GM13976 (cell line): ENCODE measurements around the gene LIG3.
"Not testable (repeated sequence)": the region's sequence is repeated elsewhere in the genome, so short reads cannot be mapped to it uniquely, and the experiment has no call there.

ENCODE experiments used
- DNase-seq: peaks from one replicate; pipeline ENCODE4 v3.0.0; 2012; ENCODE audit warnings: low spot score
- in situ Hi-C: fragments of 300-500 bp; cut with MboI; formaldehyde crosslinking; loops from one replicate; pipeline ENCODE4 v1.12.0; 2022; ENCODE audit warnings: low sequenced_read_pairs, mixed read lengths, inconsistent platforms; ENCODE audit not compliant: unreplicated experiment
- TF ChIP-seq, protein P1 (sequence below): IDR thresholded peaks from 2 replicates; pipeline ENCODE4 v1.5.1; 2012; ENCODE audit warnings: borderline replicate concordance, mild to moderate bottlenecking; ENCODE audit not compliant: insufficient read depth; ENCODE audit errors: extremely low read depth, missing control alignments, control extremely low read depth

LIG3 gene

DNA sequence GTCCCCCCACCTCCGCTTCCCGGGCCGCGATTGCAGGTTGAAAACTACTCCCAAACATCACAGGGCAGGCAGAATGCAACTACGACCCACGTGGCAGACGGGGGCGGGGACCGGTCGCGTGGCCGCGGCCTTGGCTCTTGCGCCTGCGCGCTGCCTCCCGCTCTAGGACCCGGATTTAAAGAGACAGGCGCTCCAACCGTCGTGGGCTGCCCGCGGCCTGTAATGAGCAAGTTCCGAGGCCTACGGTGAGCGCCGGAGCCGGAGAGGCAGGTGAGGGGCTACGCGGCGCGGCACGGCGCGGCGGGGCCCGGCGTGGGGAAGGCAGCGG is at the start of gene LIG3:
LIG3 (plus strand) TSS at position 160 of the 328 bp plus-strand sequence. CDS start 2,494 bp downstream, outside the sequence.
- TF ChIP-seq, protein P1, sequence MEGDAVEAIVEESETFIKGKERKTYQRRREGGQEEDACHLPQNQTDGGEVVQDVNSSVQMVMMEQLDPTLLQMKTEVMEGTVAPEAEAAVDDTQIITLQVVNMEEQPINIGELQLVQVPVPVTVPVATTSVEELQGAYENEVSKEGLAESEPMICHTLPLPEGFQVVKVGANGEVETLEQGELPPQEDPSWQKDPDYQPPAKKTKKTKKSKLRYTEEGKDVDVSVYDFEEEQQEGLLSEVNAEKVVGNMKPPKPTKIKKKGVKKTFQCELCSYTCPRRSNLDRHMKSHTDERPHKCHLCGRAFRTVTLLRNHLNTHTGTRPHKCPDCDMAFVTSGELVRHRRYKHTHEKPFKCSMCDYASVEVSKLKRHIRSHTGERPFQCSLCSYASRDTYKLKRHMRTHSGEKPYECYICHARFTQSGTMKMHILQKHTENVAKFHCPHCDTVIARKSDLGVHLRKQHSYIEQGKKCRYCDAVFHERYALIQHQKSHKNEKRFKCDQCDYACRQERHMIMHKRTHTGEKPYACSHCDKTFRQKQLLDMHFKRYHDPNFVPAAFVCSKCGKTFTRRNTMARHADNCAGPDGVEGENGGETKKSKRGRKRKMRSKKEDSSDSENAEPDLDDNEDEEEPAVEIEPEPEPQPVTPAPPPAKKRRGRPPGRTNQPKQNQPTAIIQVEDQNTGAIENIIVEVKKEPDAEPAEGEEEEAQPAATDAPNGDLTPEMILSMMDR = no peak
- peak; percentile 95 for DNase-seq
- in situ Hi-C loops = no loop called here

GRCh38 chr17:34950780-34951179 is 29.5 kb upstream of the LIG3 start:
- DNase-seq, in situ Hi-C loops: not testable (repeated sequence)

- no peak for DNase-seq
- in situ Hi-C loops = no loop called here
- TF ChIP-seq, protein P1 = no peak
Observed at GRCh38 chr17:34958438-34958837, 21.9 kb upstream of the LIG3 start.

GRCh38 chr17:34961093-34961911 is 19.0 kb upstream of the LIG3 start, which contains the start of the genes CCT6B and ZNF830:
TSS of gene CCT6B (minus strand) at chr17:34961460. CDS start at chr17:34961393, 67 bp downstream.
TSS of gene ZNF830 (plus strand) at chr17:34961540. CDS start at chr17:34961567, 27 bp downstream.
- in situ Hi-C loops = no loop called here
- DNase-seq = peak; percentile 94
- TF ChIP-seq, protein P1 = no peak

DNA sequence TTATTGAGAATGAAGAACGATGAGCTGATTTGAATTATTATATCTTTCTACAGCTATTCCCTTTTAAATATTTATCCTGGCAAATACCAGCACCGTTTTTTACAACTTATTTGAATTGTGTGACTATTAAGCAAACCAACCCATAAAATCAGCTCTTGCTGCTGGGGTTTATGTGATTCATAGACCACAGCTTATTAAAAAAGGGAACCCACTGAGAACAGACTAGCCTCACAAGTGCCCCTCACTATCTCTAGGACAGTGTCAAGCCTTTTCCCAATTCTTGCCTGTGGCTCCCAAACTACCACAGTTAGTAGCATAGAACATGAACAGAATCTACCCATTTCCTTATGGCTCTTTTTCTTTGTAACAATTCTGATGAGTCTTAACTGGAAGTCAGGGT is 6.1 kb upstream of the LIG3 start:
- DNase-seq = no peak
- TF ChIP-seq, protein P1 = no peak
- in situ Hi-C loops = no loop called here

GRCh38 chr17:34974794-34975785 is 5.2 kb upstream of the LIG3 start:
- no peak for DNase-seq
- in situ Hi-C loops = no loop called here
- TF ChIP-seq, protein P1 = no peak
